ENCODE data around the gene SMARCAL1.

DNA sequence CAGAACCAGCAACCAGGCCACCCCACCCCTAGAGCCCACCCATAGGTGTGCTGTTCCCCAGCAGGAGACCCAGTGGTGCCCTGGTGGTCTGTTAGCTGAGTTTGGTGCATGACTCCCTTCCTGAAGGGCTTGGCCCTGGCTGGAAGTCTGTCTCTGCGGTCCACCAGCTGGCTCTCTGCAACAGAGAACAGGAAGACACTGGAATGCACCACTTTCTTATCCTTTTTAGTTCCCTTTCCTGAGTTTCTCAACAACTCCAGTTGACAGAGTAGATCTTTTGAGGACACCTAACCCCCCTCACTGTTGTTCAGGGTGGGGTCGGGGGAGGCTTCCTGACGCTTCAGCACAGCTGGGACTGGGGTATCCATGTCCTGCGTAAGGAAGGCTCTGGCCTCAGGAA, 74.4 kb downstream of the SMARCAL1 start:
- TF ChIP-seq TAF1 (IDR thresholded peaks at IDR 0.05; ENCODE audit: borderline replicate concordance, insufficient read depth, low read length) (no peak), POLR2AphosphoS5 (IDR thresholded peaks at IDR 0.05; ENCODE audit: low read depth, low read length) (no peak)

Measured in PFSK-1 (cell line).